ENCODE data around the gene EPHA6.

GRCh38 chr3:97043411-97043810 is 229.0 kb downstream of the EPHA6 start:
- TF ChIP-seq CTCF (IDR thresholded peaks at IDR 0.05): no peak
- TF ChIP-seq POLR2AphosphoS5 (IDR thresholded peaks at IDR 0.05): no peak
